ENCODE results near the gene IL3RA. TPM values are rescaled to one million over a fixed set of nuclear protein-coding genes. Genes with fewer than 3 reads are reported as not detected.

The IL3RA gene
- total and polyA plus RNA-seq, 2 of the 8 experiments (the other 6 are each of a cell fraction or from before 2014, with no cell fraction given) = 0.11 TPM; not detected in 1

GRCh38 chrX:1316527-1316926, 20.1 kb upstream of the IL3RA start (continued):
- TF ChIP-seq CHD7 (IDR thresholded peaks at IDR 0.05; ENCODE audit: insufficient replicate concordance, low read length) (no peak), CHD2 (IDR thresholded peaks at IDR 0.05; ENCODE audit: low read length) (no peak), CBX5 (IDR thresholded peaks at IDR 0.05; ENCODE audit: low read depth, low read length) (no peak), JUN (IDR thresholded peaks at IDR 0.05; ENCODE audit: low read depth, low read length) (no peak), TAF7 (optimal IDR thresholded peaks at IDR 0.05; ENCODE audit: borderline replicate concordance, low read depth, low read length) (no peak), RBBP5 (IDR thresholded peaks at IDR 0.05; ENCODE audit: borderline replicate concordance, low read depth, low read length) (no peak), POLR2A (IDR thresholded peaks at IDR 0.05; ENCODE audit: control extremely low read depth in 1 of 2, low read depth in 2 of 2, low read length in 2 of 2) (no peak), SAP30 (IDR thresholded peaks at IDR 0.05; ENCODE audit: insufficient read depth, insufficient replicate concordance, low read length) (no peak), GTF2F1 (IDR thresholded peaks at IDR 0.05; ENCODE audit: borderline replicate concordance, low read depth, low read length) (no peak), CBX8 (IDR thresholded peaks at IDR 0.05; ENCODE audit: borderline replicate concordance, low read depth, low read length) (no peak), CEBPB (IDR thresholded peaks at IDR 0.05; ENCODE audit: low read depth, low read length) (no peak), EGR1 (IDR thresholded peaks at IDR 0.05; ENCODE audit: borderline replicate concordance, low read depth, low read length) (no peak)

All from H1 (cell line).